ENCODE results near the gene PTGR1. TPM values are rescaled to one million over a fixed set of nuclear protein-coding genes. Genes with fewer than 3 reads are reported as not detected.

PTGR1 gene
- total and polyA plus RNA-seq, 2 of the 8 experiments (the other 6 are each of a cell fraction or from before 2014, with no cell fraction given): 16.9 to 28.5 TPM

DNA sequence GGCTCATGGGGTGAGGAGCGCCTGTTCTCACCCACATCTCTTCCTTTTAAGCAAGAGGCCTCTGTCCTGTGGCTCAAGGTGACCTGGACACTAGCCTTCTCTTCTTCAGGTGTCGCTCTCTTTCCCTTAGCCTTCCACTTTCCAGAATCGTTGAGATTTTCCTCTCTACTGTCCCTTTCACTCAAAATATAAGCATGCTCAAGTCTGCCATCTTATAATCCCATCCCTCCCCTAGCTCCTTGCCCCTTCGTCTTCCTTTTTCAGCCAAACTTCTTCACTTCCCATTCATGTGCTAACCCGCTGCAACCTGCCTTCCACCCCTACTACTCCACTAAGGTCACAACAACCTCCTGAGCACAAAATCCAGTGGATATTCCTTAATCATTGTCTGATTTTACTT, 13.1 kb downstream of the PTGR1 start:
- H3K23me2 ChIP-seq (ENCODE audit: low read depth, low read length): peaks cover 2% of the 10 kb centered on the region; the same call in 1 of the 2 replicates
- H2AK5ac ChIP-seq (ENCODE audit: low read depth, low read length): no peak overlapping the region
- no peak overlapping the region for H3K14ac ChIP-seq (ENCODE audit: insufficient read length)
- no peak overlapping the region for H2BK20ac ChIP-seq (ENCODE audit: low read length)
- no peak overlapping the region for H3K18ac ChIP-seq (ENCODE audit: extremely low read depth, low read length)
- H3K23ac ChIP-seq (ENCODE audit: insufficient read length): no peak overlapping the region
- H4K20me1 ChIP-seq (replicated peaks in 1 of 2; ENCODE audit: control insufficient read depth in 1 of 2, insufficient read depth in 2 of 2, low read length in 2 of 2): no peaks in the 10 kb centered on the region
- ChIA-PET CTCF (ENCODE audit: partially characterized antibody) (no interaction called here), POLR2A (ENCODE audit: partially characterized antibody) (no interaction called here)
- WGBS, 2 experiments (ENCODE audit: extremely low coverage in 1 of 2, insufficient coverage in 1 of 2, insufficient read length in 1 of 2, insufficient replicate concordance in 2 of 2, low coverage in 1 of 2, low lambda C conversion rate in 2 of 2, missing lambda C conversion rate in 1 of 2): 88% methylated on average over 5 of the region's 5 CpGs; no CpG with 5 or more reads in 1 of the 2 experiments
- H3K79me1 ChIP-seq (ENCODE audit: low read depth, low read length): no peaks in the 10 kb centered on the region
- H3K56ac ChIP-seq (replicated peaks; ENCODE audit: insufficient read length, low read depth, low read length): no peak overlapping the region
- H4K91ac ChIP-seq (replicated peaks; ENCODE audit: insufficient read length, low read length): no peak overlapping the region
- DNase-seq (ENCODE audit: low read depth in 1 of 2, low spot score in 2 of 2): no peak
- H3K27me3 ChIP-seq (replicated peaks in 1 of 4; ENCODE audit: control insufficient read depth in 3 of 4, extremely low read depth in 1 of 4, insufficient read depth in 3 of 4, low read length in 3 of 4): no peaks in the 10 kb centered on the region
- H3K4me3 ChIP-seq (ENCODE audit: extremely low read depth in 1 of 4, insufficient read depth in 2 of 4, low read depth in 3 of 4, low read length in 4 of 4): no peak overlapping the region
- peaks cover 2 to 24% (median 7%) of the 10 kb centered on the region in 4 experiments; a peak in 6 of 8 replicates for H3K36me3 ChIP-seq (ENCODE audit: control insufficient read depth in 2 of 4, insufficient read depth in 4 of 4, low read length in 3 of 4)
- no peak overlapping the region for H2BK12ac ChIP-seq (ENCODE audit: low read depth, low read length)
- no peak overlapping the region for H2BK5ac ChIP-seq (ENCODE audit: low read depth, low read length)
- no peaks in the 10 kb centered on the region for H3K79me2 ChIP-seq (ENCODE audit: control insufficient read depth in 1 of 2, insufficient read depth in 2 of 2, low read length in 2 of 2)
- no peak overlapping the region for H2BK15ac ChIP-seq (ENCODE audit: low read length)
- H3K4me2 ChIP-seq (ENCODE audit: insufficient read depth in 1 of 2, low read depth in 2 of 2, low read length in 2 of 2): no peak overlapping the region
- no peak overlapping the region for H4K5ac ChIP-seq (ENCODE audit: insufficient read length, low read depth, low read length)
- no peak overlapping the region for H3K9ac ChIP-seq (replicated peaks in 1 of 4; ENCODE audit: extremely low read depth in 1 of 4, low read depth in 3 of 4, low read length in 3 of 4)
- no peaks in the 10 kb centered on the region for H3K4me1 ChIP-seq (replicated peaks in 1 of 4; ENCODE audit: control insufficient read depth in 3 of 4, insufficient read depth in 4 of 4, low read length in 3 of 4)
- H4K8ac ChIP-seq (ENCODE audit: extremely low read depth, insufficient read depth, low read length): no peak overlapping the region
- no peak overlapping the region for H2BK120ac ChIP-seq (replicated peaks; ENCODE audit: low read depth, low read length)
- H2AFZ ChIP-seq (ENCODE audit: low read length): no peak overlapping the region
- no peak overlapping the region for H3K27ac ChIP-seq (ENCODE audit: low read depth, low read length)
- TF ChIP-seq TEAD4 (IDR thresholded peaks at IDR 0.05; ENCODE audit: low read depth, low read length): no peak
- TF ChIP-seq KDM1A (IDR thresholded peaks at IDR 0.05; ENCODE audit: borderline replicate concordance, low read length): no peak
- no peak for TF ChIP-seq EP300 (IDR thresholded peaks at IDR 0.05; ENCODE audit: borderline replicate concordance in 1 of 2, low read depth in 2 of 2, low read length in 2 of 2)
- no peak for TF ChIP-seq POU5F1 (IDR thresholded peaks at IDR 0.05; ENCODE audit: low read depth, low read length)
- TF ChIP-seq KDM5A (IDR thresholded peaks at IDR 0.05; ENCODE audit: low read length): no peak
- no peak for TF ChIP-seq TCF12 (IDR thresholded peaks at IDR 0.05; ENCODE audit: low read depth, low read length)
- TF ChIP-seq TAF7 (optimal IDR thresholded peaks at IDR 0.05; ENCODE audit: borderline replicate concordance, low read depth, low read length): no peak
- no peak for TF ChIP-seq JUND (IDR thresholded peaks at IDR 0.05; ENCODE audit: low read length)
- FAIRE-seq: no peak
- H3K4ac ChIP-seq (replicated peaks; ENCODE audit: insufficient read length, low read depth, low read length): no peak overlapping the region
- H3K9me3 ChIP-seq (ENCODE audit: insufficient read depth in 2 of 2, low read depth in 1 of 2, low read length in 1 of 2): no peaks in the 10 kb centered on the region

Measured in H1 (cell line).